Stomach (tissue), 4 donors: ENCODE data around the gene PC.
"Not testable (repeated sequence)": the region's sequence is repeated elsewhere in the genome, so short reads cannot be mapped to it uniquely, and the experiment has no call there.

Experiments
- CTCF ChIP-seq, 7 experiments: fragments of 450-650 bp in 4 of 7; fragments of 200-600 bp in 3 of 7; sonication (generic) in 3 of 7; IDR thresholded peaks; one replicate each; pipeline ENCODE4 v1.5.1; 2016 to 2019; ENCODE audit warnings: antibody characterized with exemption in 7 of 7, control low read depth in 2 of 7, mild to moderate bottlenecking in 1 of 7
- EP300 ChIP-seq: sonication (generic); formaldehyde crosslinking; IDR thresholded peaks from one replicate; pipeline ENCODE4 v1.6.1; 2017; ENCODE audit warnings: antibody characterized with exemption
- POLR2A ChIP-seq, 4 donors: fragments of 450-650 bp; IDR thresholded peaks; one replicate each; pipeline ENCODE4 v1.6.1; 2016; ENCODE audit warnings: antibody characterized with exemption in 4 of 4, control low read depth in 2 of 4, mild to moderate bottlenecking in 1 of 4, moderate library complexity in 1 of 4

GRCh38 chr11:66824573-66824972 is 133.6 kb downstream of the PC start:
- not testable (repeated sequence) for TF ChIP-seq CTCF (IDR thresholded peaks at IDR 0.05); POLR2A (IDR thresholded peaks at IDR 0.05); EP300
